Ascending aorta (tissue), 2 donors: Measurements from ENCODE around the gene SYCE3. TPM values are rescaled to one million over a fixed set of nuclear protein-coding genes. Genes with fewer than 3 reads are reported as not detected.

Source experiments
- DNase-seq, 2 donors: peaks; one replicate each; pipeline ENCODE4 v3.0.0-alpha.2; 2019; ENCODE audit warnings: low spot score in 2 of 2
- H3K27ac ChIP-seq, 2 donors: fragments of 200-600 bp; sonication (generic); one replicate each; pipeline ENCODE4 v1.5.1; 2016 to 2017; ENCODE audit warnings: mild to moderate bottlenecking in 1 of 2
- H3K27me3 ChIP-seq: fragments of 200-600 bp; sonication (generic); one replicate; pipeline ENCODE4 v1.5.1; 2017
- H3K36me3 ChIP-seq, 2 donors: fragments of 200-600 bp; sonication (generic); one replicate each; pipeline ENCODE4 v1.5.1; 2016
- H3K4me1 ChIP-seq, 2 donors: fragments of 200-600 bp; sonication (generic); one replicate each; pipeline ENCODE4 v1.5.1; 2016 to 2017; ENCODE audit warnings: mild to moderate bottlenecking in 1 of 2
- H3K4me3 ChIP-seq, 2 donors: fragments of 200-600 bp; sonication (generic); one replicate each; pipeline ENCODE4 v1.5.1; 2016 to 2017; ENCODE audit warnings: mild to moderate bottlenecking in 1 of 2
- H3K9me3 ChIP-seq, 2 donors: fragments of 200-600 bp; sonication (generic); one replicate each; pipeline ENCODE4 v1.5.1; 2016
- CTCF ChIP-seq, 3 experiments: fragments of 200-600 bp in 2 of 3; fragments of 450-650 bp in 1 of 3; sonication (generic) in 2 of 3; IDR thresholded peaks; one replicate each; pipeline ENCODE4 v1.5.1; 2016 to 2019; ENCODE audit warnings: antibody characterized with exemption in 3 of 3, mild to moderate bottlenecking in 1 of 3, moderate library complexity in 1 of 3
- intact Hi-C: fragments of 100-400 bp; cut with DNase I; formaldehyde crosslinking; loops from one replicate; pipeline ENCODE4 v1.15.1; 2023
- total RNA-seq: library from RNA; depleted of rRNA; stranded (reverse); fragments of >200 nt; gene quantifications from one replicate; pipeline ENCODE4 v1.1.0, GENCODE V29; 2016

The SYCE3 gene
- total RNA-seq, 1 donor from 2014 or later = not detected

GRCh38 chr22:50526834-50527801 lies 35.6 kb downstream of the SYCE3 start:
- intact Hi-C loops = loop anchor here (1.0 to 5.0 kb wide), 2 partner anchors 35 to 100 kb away; partner anchors contain the start of genes ARSA and SYCE3
- peak overlapping the region; percentile 75 to 79 for H3K4me3 ChIP-seq
- H3K4me1 ChIP-seq = peaks cover 16 to 36% of the 10 kb centered on the region in 2 donors
- peaks cover 6 to 21% of the 10 kb centered on the region in 2 donors for H3K36me3 ChIP-seq
- H3K27ac ChIP-seq = peak overlapping the region; percentile 85 to 93
- no peaks in the 10 kb centered on the region for H3K9me3 ChIP-seq
- peaks cover 11% of the 10 kb centered on the region for H3K27me3 ChIP-seq
- TF ChIP-seq CTCF (IDR thresholded peaks at IDR 0.05) = no peak
- no peak for DNase-seq

- peak in 1 of 2 donors; percentile 87 for DNase-seq
- peak overlapping the region; percentile 75 to 79 for H3K4me3 ChIP-seq
Observed at GRCh38 chr22:50526108-50526833, 36.4 kb downstream of the SYCE3 start.

GRCh38 chr22:50525858-50526107 lies 36.9 kb downstream of the SYCE3 start:
- H3K4me1 ChIP-seq = peaks cover 6 to 23% of the 10 kb centered on the region in 2 donors
- TF ChIP-seq CTCF (IDR thresholded peaks at IDR 0.05) = no peak
- no peaks in the 10 kb centered on the region for H3K27me3 ChIP-seq
- peaks cover 13 to 34% of the 10 kb centered on the region in 2 donors for H3K36me3 ChIP-seq
- no peaks in the 10 kb centered on the region for H3K9me3 ChIP-seq
- H3K4me3 ChIP-seq = peak overlapping the region; percentile 75 to 79
- intact Hi-C loops = loop anchor here (1.0 to 5.0 kb wide), 4 partner anchors 17 to 102 kb away; partner anchors contain the start of genes ARSA, CHKB, NCAPH2 and SYCE3
- H3K27ac ChIP-seq = peak overlapping the region; percentile 85 to 93
- DNase-seq = no peak

More at GRCh38 chr22:50526108-50526833, 36.4 kb downstream of the SYCE3 start:
- Histone ChIP-seq H3K27me3 (peaks cover 3% of the 10 kb centered on the region), H3K36me3 (peaks cover 8 to 29% of the 10 kb centered on the region in 2 donors), H3K27ac (peak overlapping the region; percentile 85 to 93), H3K4me1 (peaks cover 8 to 28% of the 10 kb centered on the region in 2 donors), H3K9me3 (no peaks in the 10 kb centered on the region)
- TF ChIP-seq CTCF (IDR thresholded peaks at IDR 0.05) = peak; percentile 38 to 57 (median 48)
- intact Hi-C loops = loop anchor here (1.0 to 5.0 kb wide), 2 partner anchors 36 to 101 kb away; partner anchors contain the start of genes ARSA and SYCE3

GRCh38 chr22:50525104-50525857 lies 37.4 kb downstream of the SYCE3 start, which contains the start of gene SCO2:
SCO2 (minus strand) TSS chr22:50525598; CDS start chr22:50524411, 1,187 bp downstream.
- intact Hi-C loops = loop anchor here (1.0 to 5.0 kb wide), 3 partner anchors 17 to 102 kb away; partner anchors contain the start of genes ARSA, CHKB and NCAPH2
- Histone ChIP-seq H3K4me3 (peak within 1 kb of the TSS; percentile 75 to 79), H3K36me3 (peaks cover 13 to 35% of the 10 kb centered on the region in 2 donors), H3K4me1 (peaks cover 6 to 19% of the 10 kb centered on the region in 2 donors), H3K27me3 (no peaks in the 10 kb centered on the region), H3K9me3 (no peaks in the 10 kb centered on the region), H3K27ac (peak within 1 kb of the TSS; percentile 85 to 93)
- peak; percentile 47 to 54 (median 54) for TF ChIP-seq CTCF (IDR thresholded peaks at IDR 0.05)
- peak; percentile 77 to 97 for DNase-seq
